ENCODE measurements around the gene CACNB4.

CACNB4 gene

DNA sequence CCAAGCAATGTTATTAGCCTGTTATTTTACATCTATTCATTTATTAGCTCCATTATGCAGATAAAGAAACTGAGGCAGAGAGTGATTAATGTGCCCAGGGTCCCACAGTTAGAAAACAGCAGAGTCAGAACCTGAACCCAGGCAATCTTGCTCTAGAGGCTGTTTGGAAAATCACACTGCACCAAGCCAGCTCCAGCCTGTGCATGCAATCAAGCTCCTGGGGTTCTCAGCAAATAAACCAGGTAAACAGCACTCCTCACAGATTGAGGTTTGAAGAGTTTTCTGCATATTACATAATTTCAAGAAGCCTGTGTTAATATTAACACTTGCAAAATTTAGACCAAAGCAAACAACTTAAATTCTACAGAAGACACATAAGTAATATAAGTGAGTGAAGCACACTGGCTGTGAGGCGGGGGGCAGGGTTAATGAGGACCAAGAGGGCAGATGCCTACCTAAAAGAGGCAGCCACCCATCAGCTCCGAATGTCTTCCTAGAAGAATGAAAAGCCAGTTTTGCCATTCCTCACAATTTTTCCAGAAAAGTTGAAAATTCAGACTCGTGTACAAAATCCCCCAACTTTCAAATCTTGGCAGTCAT lies 35.4 kb downstream of the CACNB4 start:
- Histone ChIP-seq H3K4me3 (ENCODE audit: insufficient read length, low read depth) (no peak overlapping the region), H3K9me3 (ENCODE audit: insufficient read depth, low read length) (peaks cover 10% of the 10 kb centered on the region; the same call in 1 of the 2 replicates), H3K4me1 (ENCODE audit: insufficient read depth, insufficient read length) (no peaks in the 10 kb centered on the region), H3K9ac (ENCODE audit: insufficient read length, low read depth) (no peak overlapping the region), H3K36me3 (ENCODE audit: insufficient read depth, insufficient read length, low read length) (no peaks in the 10 kb centered on the region), H3K27me3 (ENCODE audit: insufficient read depth, insufficient read length) (no peaks in the 10 kb centered on the region)
- TF ChIP-seq SUZ12 (IDR thresholded peaks at IDR 0.05; ENCODE audit: extremely low read depth, insufficient read depth, insufficient read length) (no peak), ZNF274 (IDR thresholded peaks at IDR 0.05; ENCODE audit: low read depth, low read length) (no peak), YY1 (IDR thresholded peaks at IDR 0.05; ENCODE audit: insufficient read depth, insufficient read length) (no peak)
- no peak for DNase-seq (ENCODE audit: low read depth, low spot score)

- H3K27me3 ChIP-seq (ENCODE audit: insufficient read depth, insufficient read length) = no peaks in the 10 kb centered on the region
- peaks cover 20% of the 10 kb centered on the region; the same call in 1 of the 2 replicates for H3K9me3 ChIP-seq (ENCODE audit: insufficient read depth, low read length)
- no peak for DNase-seq (ENCODE audit: low read depth, low spot score)
- TF ChIP-seq ZNF274 (IDR thresholded peaks at IDR 0.05; ENCODE audit: low read depth, low read length) (no peak), YY1 (IDR thresholded peaks at IDR 0.05; ENCODE audit: insufficient read depth, insufficient read length) (no peak), SUZ12 (IDR thresholded peaks at IDR 0.05; ENCODE audit: extremely low read depth, insufficient read depth, insufficient read length) (no peak)
- H3K36me3 ChIP-seq (ENCODE audit: insufficient read depth, insufficient read length, low read length) = no peaks in the 10 kb centered on the region
- no peaks in the 10 kb centered on the region for H3K4me1 ChIP-seq (ENCODE audit: insufficient read depth, insufficient read length)
- H3K4me3 ChIP-seq (ENCODE audit: insufficient read length, low read depth) = no peak overlapping the region
- no peak overlapping the region for H3K9ac ChIP-seq (ENCODE audit: insufficient read length, low read depth)
Observed at GRCh38 chr2:152062125-152063091, 36.4 kb downstream of the CACNB4 start.

- Histone ChIP-seq H3K27me3 (ENCODE audit: insufficient read depth, insufficient read length) (no peaks in the 10 kb centered on the region), H3K36me3 (ENCODE audit: insufficient read depth, insufficient read length, low read length) (no peaks in the 10 kb centered on the region), H3K9ac (ENCODE audit: insufficient read length, low read depth) (no peak overlapping the region), H3K4me3 (ENCODE audit: insufficient read length, low read depth) (no peak overlapping the region), H3K9me3 (ENCODE audit: insufficient read depth, low read length) (peaks cover 26% of the 10 kb centered on the region; the same call in 1 of the 2 replicates), H3K4me1 (ENCODE audit: insufficient read depth, insufficient read length) (no peaks in the 10 kb centered on the region)
- TF ChIP-seq SUZ12 (IDR thresholded peaks at IDR 0.05; ENCODE audit: extremely low read depth, insufficient read depth, insufficient read length) = no peak
- TF ChIP-seq ZNF274 (IDR thresholded peaks at IDR 0.05; ENCODE audit: low read depth, low read length) = no peak
- TF ChIP-seq YY1 (IDR thresholded peaks at IDR 0.05; ENCODE audit: insufficient read depth, insufficient read length) = no peak
- no peak for DNase-seq (ENCODE audit: low read depth, low spot score)
Observed at GRCh38 chr2:152061383-152061782, 37.5 kb downstream of the CACNB4 start.

DNA sequence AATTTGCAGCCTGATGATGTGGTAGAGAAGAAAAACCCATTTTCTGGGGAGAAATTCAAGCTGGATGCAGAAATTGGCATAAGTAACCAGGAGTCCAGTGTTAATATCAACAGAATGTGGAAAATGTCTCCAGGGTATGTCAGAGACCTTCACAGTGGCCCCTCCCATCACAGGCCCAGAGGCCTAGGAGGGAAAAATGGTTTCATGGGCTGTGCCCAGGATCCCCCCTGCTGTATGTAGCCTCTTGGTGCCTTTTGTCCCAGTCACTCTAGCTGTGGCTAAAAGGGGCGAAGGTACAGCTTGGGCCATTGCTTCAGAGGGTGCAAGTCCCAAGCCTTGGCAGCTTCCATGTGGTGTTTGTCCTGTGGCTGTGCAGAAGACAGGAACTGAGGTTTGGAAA lies 40.2 kb downstream of the CACNB4 start:
- TF ChIP-seq YY1 (IDR thresholded peaks at IDR 0.05; ENCODE audit: insufficient read depth, insufficient read length) (no peak), ZNF274 (IDR thresholded peaks at IDR 0.05; ENCODE audit: low read depth, low read length) (no peak), SUZ12 (IDR thresholded peaks at IDR 0.05; ENCODE audit: extremely low read depth, insufficient read depth, insufficient read length) (no peak)
- no peak overlapping the region for H3K9ac ChIP-seq (ENCODE audit: insufficient read length, low read depth)
- H3K27me3 ChIP-seq (ENCODE audit: insufficient read depth, insufficient read length) = no peaks in the 10 kb centered on the region
- no peaks in the 10 kb centered on the region for H3K4me1 ChIP-seq (ENCODE audit: insufficient read depth, insufficient read length)
- no peaks in the 10 kb centered on the region for H3K36me3 ChIP-seq (ENCODE audit: insufficient read depth, insufficient read length, low read length)
- DNase-seq (ENCODE audit: low read depth, low spot score) = no peak
- H3K4me3 ChIP-seq (ENCODE audit: insufficient read length, low read depth) = no peak overlapping the region
- H3K9me3 ChIP-seq (ENCODE audit: insufficient read depth, low read length) = peaks cover 26% of the 10 kb centered on the region; the same call in 1 of the 2 replicates

DNA sequence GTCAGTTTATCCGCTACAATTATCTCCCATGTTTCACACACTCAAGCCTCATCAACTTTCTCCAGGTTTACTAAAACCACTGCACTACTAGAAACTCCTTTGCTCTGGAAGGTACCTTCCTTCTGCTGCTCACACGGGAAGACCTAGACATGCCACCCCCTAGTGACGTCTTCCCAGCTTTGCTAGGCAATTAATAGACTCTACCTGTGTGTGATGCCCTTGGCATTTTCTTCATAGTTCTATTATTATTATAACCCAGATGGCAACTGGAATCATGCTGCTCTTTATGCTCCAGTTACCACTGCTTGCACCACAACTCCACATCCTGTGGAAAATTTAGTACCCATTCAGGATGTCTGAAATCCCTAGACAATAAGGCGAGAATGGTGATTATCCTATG lies 42.4 kb downstream of the CACNB4 start:
- no peak overlapping the region for H3K9ac ChIP-seq (ENCODE audit: insufficient read length, low read depth)
- H3K4me1 ChIP-seq (ENCODE audit: insufficient read depth, insufficient read length) = no peaks in the 10 kb centered on the region
- H3K9me3 ChIP-seq (ENCODE audit: insufficient read depth, low read length) = peaks cover 26% of the 10 kb centered on the region; the same call in 1 of the 2 replicates
- DNase-seq (ENCODE audit: low read depth, low spot score) = no peak
- no peaks in the 10 kb centered on the region for H3K27me3 ChIP-seq (ENCODE audit: insufficient read depth, insufficient read length)
- no peaks in the 10 kb centered on the region for H3K36me3 ChIP-seq (ENCODE audit: insufficient read depth, insufficient read length, low read length)
- no peak overlapping the region for H3K4me3 ChIP-seq (ENCODE audit: insufficient read length, low read depth)
- TF ChIP-seq YY1 (IDR thresholded peaks at IDR 0.05; ENCODE audit: insufficient read depth, insufficient read length) = no peak
- TF ChIP-seq ZNF274 (IDR thresholded peaks at IDR 0.05; ENCODE audit: low read depth, low read length) = no peak
- TF ChIP-seq SUZ12 (IDR thresholded peaks at IDR 0.05; ENCODE audit: extremely low read depth, insufficient read depth, insufficient read length) = no peak

DNA sequence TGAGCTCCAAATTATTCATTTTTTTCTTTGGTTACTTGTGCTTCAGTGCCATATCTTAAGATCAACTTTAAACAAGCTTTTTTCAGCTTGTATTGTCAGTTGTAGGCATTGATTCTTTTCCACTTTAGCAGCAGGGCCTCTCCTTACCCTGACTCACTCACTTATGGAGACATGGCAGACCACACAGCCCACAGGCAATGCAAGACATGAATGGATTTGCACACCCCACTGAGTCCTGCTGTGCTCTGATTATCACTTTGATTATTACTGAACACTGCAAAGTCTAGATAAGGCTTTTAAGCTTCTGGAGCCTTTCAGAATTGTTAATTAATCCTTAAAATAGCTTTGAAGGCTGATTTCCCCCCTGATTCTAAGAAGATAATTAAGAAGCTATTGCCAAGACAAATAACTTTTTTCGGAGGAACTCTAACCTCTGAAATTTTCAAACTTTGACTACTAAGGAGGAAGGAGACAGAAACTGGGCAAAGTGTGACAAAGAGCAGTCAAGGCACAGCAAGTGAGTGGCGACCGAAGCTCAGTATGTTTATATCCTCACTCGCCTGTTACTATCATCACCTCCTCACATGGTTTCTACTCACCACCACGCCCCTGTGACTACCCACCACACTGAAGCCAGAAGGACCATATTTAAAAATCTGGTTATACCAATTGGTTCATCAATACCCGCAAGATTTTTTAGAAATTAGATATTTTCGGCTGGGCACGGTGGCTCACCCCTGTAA lies 43.3 kb downstream of the CACNB4 start:
- TF ChIP-seq ZNF274 (IDR thresholded peaks at IDR 0.05; ENCODE audit: low read depth, low read length) = no peak
- no peak for TF ChIP-seq YY1 (IDR thresholded peaks at IDR 0.05; ENCODE audit: insufficient read depth, insufficient read length)
- TF ChIP-seq SUZ12 (IDR thresholded peaks at IDR 0.05; ENCODE audit: extremely low read depth, insufficient read depth, insufficient read length) = no peak
- Histone ChIP-seq H3K27me3 (ENCODE audit: insufficient read depth, insufficient read length) (no peaks in the 10 kb centered on the region), H3K4me3 (ENCODE audit: insufficient read length, low read depth) (no peak overlapping the region), H3K9me3 (ENCODE audit: insufficient read depth, low read length) (peaks cover 26% of the 10 kb centered on the region; the same call in 1 of the 2 replicates), H3K36me3 (ENCODE audit: insufficient read depth, insufficient read length, low read length) (no peaks in the 10 kb centered on the region), H3K4me1 (ENCODE audit: insufficient read depth, insufficient read length) (no peaks in the 10 kb centered on the region), H3K9ac (ENCODE audit: insufficient read length, low read depth) (no peak overlapping the region)
- DNase-seq (ENCODE audit: low read depth, low spot score) = no peak
